Endothelial cell of umbilical vein (primary cell): Measurements from ENCODE around the gene MORC2. TPM values are rescaled to one million over a fixed set of nuclear protein-coding genes. Genes with fewer than 3 reads are reported as not detected.

Experiments used
- BruUV-seq: library from RNA; stranded (reverse); fragments of 400-500 nt; replicated peaks from 2 replicates; lab custom pipeline; 2021; lab: Mats Ljungman, UMichigan
- CTCF ChIA-PET: fragments of 300-600, 350-600 bp; sonication (Branson Sonifier 250); formaldehyde crosslinking; loops from one replicate; lab custom pipeline; 2021; ENCODE audit warnings: antibody characterized with exemption, inconsistent platforms; lab: Charles Lee
- POLR2A ChIA-PET: fragments of 300-600, 350-600 bp; sonication (Branson Sonifier 250); formaldehyde crosslinking; loops from one replicate; lab custom pipeline; 2021; ENCODE audit warnings: antibody characterized with exemption, inconsistent platforms; lab: Charles Lee
- DNase-seq: peaks from one replicate; pipeline ENCODE4 v3.0.0-alpha.2; 2011; ENCODE audit warnings: low read depth, low spot score
- FAIRE-seq: peaks from 2 replicates; lab custom pipeline; 2011; peaks lifted over from hg19 to GRCh38; lab: Jason Lieb, UNC
- H2AFZ ChIP-seq: 2 replicates; pipeline ENCODE4 v1.6.0; 2012; ENCODE audit warnings: low read depth, low read length, control low read depth, inconsistent platforms
- H3K27ac ChIP-seq: 2 replicates; pipeline ENCODE4 v1.5.1; 2011; ENCODE audit warnings: low read depth, mild to moderate bottlenecking, control low read depth, low read length, moderate library complexity; ENCODE audit not compliant: insufficient read depth
- H3K27me3 ChIP-seq, 2 experiments: 2 replicates each; pipeline versions ENCODE4 v1.6.0 to v1.6.1; 2011; ENCODE audit warnings: low read length in 2 of 2, mixed read lengths in 1 of 2; ENCODE audit not compliant: control insufficient read depth in 2 of 2, insufficient read depth in 2 of 2
- H3K36me3 ChIP-seq, 2 experiments: 2 replicates in 1 of 2; 3 replicates in 1 of 2; pipeline ENCODE4 v1.5.1; 2011; ENCODE audit warnings: low read length in 2 of 2, mild to moderate bottlenecking in 1 of 2, moderate library complexity in 1 of 2; ENCODE audit not compliant: control insufficient read depth in 2 of 2, insufficient read depth in 2 of 2; ENCODE audit errors: extremely low read depth in 1 of 2
- H3K4me1 ChIP-seq: 3 replicates; pipeline ENCODE4 v1.5.1; 2011; ENCODE audit warnings: mild to moderate bottlenecking, low read length; ENCODE audit not compliant: control insufficient read depth, insufficient read depth; ENCODE audit errors: extremely low read depth
- H3K4me2 ChIP-seq: 2 replicates; pipeline ENCODE4 v1.6.1; 2011; ENCODE audit warnings: low read length, control low read depth, mixed read lengths; ENCODE audit not compliant: insufficient read depth
- H3K4me3 ChIP-seq, 3 experiments: fragments of 200-600 bp in 1 of 3; sonication (generic), shearing (Covaris generic) in 1 of 3; replicated peaks in 1 of 3; 2 replicates each; pipeline ENCODE4 v1.5.1; 2011 to 2016; ENCODE audit warnings: control low read depth in 3 of 3, low read length in 3 of 3, mild to moderate bottlenecking in 2 of 3, inconsistent platforms in 1 of 3, low read depth in 1 of 3, moderate library complexity in 1 of 3; ENCODE audit not compliant: insufficient read depth in 1 of 3
- H3K79me2 ChIP-seq: 2 replicates; pipeline ENCODE4 v1.6.0; 2012; ENCODE audit warnings: low read length, inconsistent platforms; ENCODE audit not compliant: control insufficient read depth, insufficient read depth
- H3K9ac ChIP-seq: replicated peaks from 2 replicates; pipeline ENCODE3; 2011; ENCODE audit warnings: low read length, control low read depth; ENCODE audit not compliant: insufficient read depth; ENCODE audit errors: extremely low read depth
- H3K9me1 ChIP-seq: replicated peaks from 3 replicates; pipeline ENCODE4 v1.6.0; 2011; ENCODE audit warnings: mild to moderate bottlenecking, low read length; ENCODE audit not compliant: control insufficient read depth, insufficient read depth; ENCODE audit errors: extremely low read depth
- H3K9me3 ChIP-seq: replicated peaks from 2 replicates; pipeline ENCODE4 v1.5.1; 2012; ENCODE audit warnings: low read length, inconsistent platforms; ENCODE audit not compliant: control insufficient read depth, insufficient read depth
- H4K20me1 ChIP-seq: replicated peaks from 2 replicates; pipeline ENCODE3; 2011; ENCODE audit warnings: mild to moderate bottlenecking, low read length; ENCODE audit not compliant: control insufficient read depth, insufficient read depth; ENCODE audit errors: extremely low read depth
- EZH2 ChIP-seq: IDR thresholded peaks from 2 replicates; pipeline ENCODE4 v1.6.1; 2012; ENCODE audit warnings: borderline replicate concordance, low read depth, mild to moderate bottlenecking, moderate library complexity, low read length, inconsistent platforms; ENCODE audit not compliant: severe bottlenecking
- FOS ChIP-seq: IDR thresholded peaks from 2 replicates; pipeline ENCODE4 v1.6.1; 2011; ENCODE audit warnings: mild to moderate bottlenecking, low read length, moderate library complexity, borderline replicate concordance; ENCODE audit not compliant: insufficient read depth
- GATA2 ChIP-seq: IDR thresholded peaks from 2 replicates; pipeline ENCODE4 v1.7.0; 2011; ENCODE audit warnings: low read depth, mild to moderate bottlenecking, moderate library complexity, mixed read lengths, low read length; ENCODE audit not compliant: insufficient read length, insufficient read depth
- JUN ChIP-seq: IDR thresholded peaks from 2 replicates; pipeline ENCODE4 v1.6.1; 2011; ENCODE audit warnings: borderline replicate concordance, low read depth; ENCODE audit not compliant: insufficient read length, insufficient read depth
- MYC ChIP-seq: IDR thresholded peaks from one replicate; pipeline ENCODE4 v1.6.1; 2011; ENCODE audit warnings: mild to moderate bottlenecking, low read depth, low read length
- POLR2A ChIP-seq: IDR thresholded peaks from 2 replicates; pipeline ENCODE4 v1.6.1; 2012; ENCODE audit warnings: low read depth, mild to moderate bottlenecking, control low read depth, low read length
- POLR2AphosphoS5 ChIP-seq: IDR thresholded peaks from 2 replicates; pipeline ENCODE4 v1.6.1; 2012; ENCODE audit warnings: low read depth, mild to moderate bottlenecking, control low read depth, low read length, moderate library complexity; ENCODE audit not compliant: insufficient read depth
- dilution Hi-C: fragments of 300-500 bp; cut with MboI; formaldehyde crosslinking; loops from one replicate; pipeline ENCODE4 v1.15.0; 2019; ENCODE audit warnings: low sequenced_read_pairs; ENCODE audit not compliant: extremely low pct_ligation_motif_present
- intact Hi-C: fragments of 100-400 bp; cut with micrococcal nuclease; formaldehyde crosslinking; loops from one replicate; pipeline ENCODE4 v1.10.0; 2022
- polyA plus RNA-seq, 4 experiments: library from polyadenylated mRNA; depleted of rRNA in 3 of 4; stranded (reverse) in 3 of 4; unstranded in 1 of 4; fragments of >200 nt; gene quantifications; 2 replicates each; pipeline versions ENCODE4 v1.2.1 to v1.2.3, GENCODE V29; 2011 to 2012; ENCODE audit warnings: missing spikeins in 1 of 4
- total RNA-seq: library from RNA; stranded (reverse); gene quantifications from 2 replicates; pipeline ENCODE4 v1.2.3, GENCODE V29; 2021
- TF ChIP-seq, protein P1 (sequence below), 2 donors: IDR thresholded peaks; 1 replicate in 1 of 2; 2 replicates in 1 of 2; pipeline ENCODE4 v1.5.1; 2011; ENCODE audit warnings: low read length in 2 of 2, mild to moderate bottlenecking in 2 of 2, moderate library complexity in 2 of 2, control low read depth in 1 of 2, inconsistent platforms in 1 of 2, low read depth in 1 of 2; ENCODE audit not compliant: insufficient read depth in 1 of 2; ENCODE audit errors: extremely low read depth in 1 of 2
- TF ChIP-seq, protein P2 (sequence below): IDR thresholded peaks from 2 replicates; pipeline ENCODE4 v1.6.1; 2011; ENCODE audit not compliant: insufficient read depth, insufficient read length

Gene MORC2
- total and polyA plus RNA-seq, 2 donors (not counting 3 experiments of a cell fraction or from before 2014, with no cell fraction given): 11.6 to 34.7 TPM

DNA sequence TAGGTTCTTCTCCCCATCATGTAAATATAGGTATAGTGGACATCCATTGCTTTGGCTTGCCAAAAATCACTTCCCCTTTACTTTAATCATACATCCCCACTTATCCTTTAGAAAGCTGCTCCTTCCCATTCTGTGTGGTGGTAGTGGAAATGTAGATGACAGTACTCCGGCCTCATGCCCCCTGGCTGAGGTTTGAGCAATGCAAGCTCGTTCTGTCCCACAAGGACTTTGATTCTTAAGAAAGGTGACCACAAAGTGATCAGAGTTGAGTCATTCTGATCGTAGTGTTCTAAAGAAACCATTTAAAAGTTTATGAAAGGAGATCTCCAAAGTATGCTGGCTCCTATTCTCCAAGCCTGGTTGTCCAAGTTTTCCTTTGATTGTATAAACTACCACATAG, 11.4 kb upstream of the MORC2 start:
- Histone ChIP-seq H3K27me3 (no peaks in the 10 kb centered on the region), H4K20me1 (no peaks in the 10 kb centered on the region), H3K4me1 (no peaks in the 10 kb centered on the region), H3K79me2 (peaks cover 9% of the 10 kb centered on the region), H2AFZ (no peak overlapping the region), H3K4me2 (no peak overlapping the region), H3K9ac (no peak overlapping the region), H3K27ac (no peak overlapping the region), H3K9me1 (no peaks in the 10 kb centered on the region), H3K36me3 (peaks cover 5% of the 10 kb centered on the region in 2 experiments), H3K9me3 (no peaks in the 10 kb centered on the region), H3K4me3 (no peak overlapping the region)
- BruUV-seq: no TSS peak
- no peak for FAIRE-seq
- DNase-seq: no peak
- dilution Hi-C loops: no loop called here
- intact Hi-C loops: no loop called here
- ChIA-PET POLR2A (no interaction called here), CTCF (interaction anchor here (0.9 to 1.1 kb wide), 2 partner anchors 11 kb away, joined by 3 read pairs; partner anchors contain the start of gene TUG1)
- no peak for TF ChIP-seq GATA2
- TF ChIP-seq MYC: no peak
- TF ChIP-seq, protein P1, sequence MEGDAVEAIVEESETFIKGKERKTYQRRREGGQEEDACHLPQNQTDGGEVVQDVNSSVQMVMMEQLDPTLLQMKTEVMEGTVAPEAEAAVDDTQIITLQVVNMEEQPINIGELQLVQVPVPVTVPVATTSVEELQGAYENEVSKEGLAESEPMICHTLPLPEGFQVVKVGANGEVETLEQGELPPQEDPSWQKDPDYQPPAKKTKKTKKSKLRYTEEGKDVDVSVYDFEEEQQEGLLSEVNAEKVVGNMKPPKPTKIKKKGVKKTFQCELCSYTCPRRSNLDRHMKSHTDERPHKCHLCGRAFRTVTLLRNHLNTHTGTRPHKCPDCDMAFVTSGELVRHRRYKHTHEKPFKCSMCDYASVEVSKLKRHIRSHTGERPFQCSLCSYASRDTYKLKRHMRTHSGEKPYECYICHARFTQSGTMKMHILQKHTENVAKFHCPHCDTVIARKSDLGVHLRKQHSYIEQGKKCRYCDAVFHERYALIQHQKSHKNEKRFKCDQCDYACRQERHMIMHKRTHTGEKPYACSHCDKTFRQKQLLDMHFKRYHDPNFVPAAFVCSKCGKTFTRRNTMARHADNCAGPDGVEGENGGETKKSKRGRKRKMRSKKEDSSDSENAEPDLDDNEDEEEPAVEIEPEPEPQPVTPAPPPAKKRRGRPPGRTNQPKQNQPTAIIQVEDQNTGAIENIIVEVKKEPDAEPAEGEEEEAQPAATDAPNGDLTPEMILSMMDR (IDR thresholded peaks at IDR 0.05; ENCODE audit: extremely low read depth in 1 of 2, insufficient read depth in 1 of 2, low read depth in 1 of 2, low read length in 2 of 2): no peak
- no peak for TF ChIP-seq POLR2AphosphoS5
- TF ChIP-seq JUN: no peak
- TF ChIP-seq POLR2A: no peak
- TF ChIP-seq FOS: no peak
- TF ChIP-seq, protein P2, sequence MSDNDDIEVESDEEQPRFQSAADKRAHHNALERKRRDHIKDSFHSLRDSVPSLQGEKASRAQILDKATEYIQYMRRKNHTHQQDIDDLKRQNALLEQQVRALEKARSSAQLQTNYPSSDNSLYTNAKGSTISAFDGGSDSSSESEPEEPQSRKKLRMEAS: no peak
- no peak for TF ChIP-seq EZH2
